PC-9 (cell line): ENCODE data around the gene NOS1AP.

ENCODE experiments used
- CTCF ChIP-seq: fragments of 200-600 bp; sonication (generic); conservative IDR thresholded peaks from 2 replicates; pipeline ENCODE4 v1.6.1; 2017; ENCODE audit warnings: mixed run types, antibody characterized with exemption, mild to moderate bottlenecking, moderate library complexity
- EZH2 ChIP-seq: fragments of 200-600 bp; sonication (generic); IDR thresholded peaks from 2 replicates; pipeline ENCODE4 v1.8.0; 2017; ENCODE audit warnings: antibody characterized with exemption, low read depth

DNA sequence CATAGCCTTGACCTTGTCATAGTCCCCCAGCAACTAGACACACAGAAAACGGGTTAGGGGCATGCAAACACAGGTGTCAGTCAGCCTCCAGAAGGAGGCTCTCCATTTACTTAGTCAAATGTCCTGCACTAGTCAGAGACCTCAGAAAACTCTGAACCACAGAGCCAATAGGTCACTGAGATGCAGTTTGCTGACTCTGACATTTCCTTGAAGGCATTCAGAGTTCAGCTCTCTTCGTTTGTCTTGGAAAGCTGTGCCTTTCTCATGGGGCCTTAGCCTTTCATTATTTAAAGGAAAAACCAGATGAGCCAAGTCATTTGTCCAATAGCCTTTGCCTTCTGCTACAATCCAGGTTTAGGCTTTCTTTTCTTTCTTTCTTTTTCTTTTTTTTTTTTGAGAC lies 49.3 kb upstream of the NOS1AP start:
- TF ChIP-seq CTCF, result no peak
- TF ChIP-seq EZH2, result no peak
